Neuronal stem cell (in vitro differentiated cells): ENCODE measurements around the gene MINDY3.

Source experiments
- DNase-seq: peaks from one replicate; pipeline ENCODE4 v3.0.0-alpha.2; 2013; ENCODE audit warnings: low spot score
- H2AFZ ChIP-seq: one replicate; pipeline ENCODE4 v1.6.1; 2013; ENCODE audit warnings: mild to moderate bottlenecking, low read length, inconsistent platforms
- H2AK5ac ChIP-seq: 2 replicates; pipeline ENCODE4 v1.6.1; 2013; ENCODE audit warnings: low read depth, mild to moderate bottlenecking, inconsistent platforms, low read length, moderate library complexity, mixed read lengths
- H2BK120ac ChIP-seq: 2 replicates; pipeline ENCODE4 v1.6.1; 2013; ENCODE audit warnings: low read depth, mild to moderate bottlenecking, inconsistent platforms, low read length, moderate library complexity, mixed read lengths
- H2BK12ac ChIP-seq: one replicate; pipeline ENCODE4 v1.6.1; 2013; ENCODE audit warnings: low read length, inconsistent platforms
- H2BK15ac ChIP-seq: 2 replicates; pipeline ENCODE4 v1.6.1; 2013; ENCODE audit warnings: mild to moderate bottlenecking, low read length, inconsistent platforms, mixed read lengths
- H2BK5ac ChIP-seq: one replicate; pipeline ENCODE4 v1.6.1; 2013; ENCODE audit warnings: inconsistent platforms, mild to moderate bottlenecking, low read length, moderate library complexity
- H3K14ac ChIP-seq: one replicate; pipeline ENCODE4 v1.6.1; 2013; ENCODE audit warnings: low read length, inconsistent platforms
- H3K18ac ChIP-seq: 2 replicates; pipeline ENCODE4 v1.6.1; 2013; ENCODE audit warnings: low read length, inconsistent platforms
- H3K23ac ChIP-seq: 2 replicates; pipeline ENCODE4 v1.6.1; 2013; ENCODE audit warnings: low read depth, mild to moderate bottlenecking, mixed read lengths, low read length, inconsistent platforms; ENCODE audit not compliant: poor library complexity
- H3K27ac ChIP-seq: replicated peaks from 3 replicates; pipeline ENCODE4 v1.5.1; 2013; ENCODE audit warnings: low read length, inconsistent platforms
- H3K27me3 ChIP-seq, 3 experiments: 2 replicates each; pipeline ENCODE4 v1.6.1; 2013; ENCODE audit warnings: low read length in 3 of 3, mild to moderate bottlenecking in 2 of 3, inconsistent platforms in 1 of 3, low read depth in 1 of 3, mixed read lengths in 1 of 3, moderate library complexity in 1 of 3; ENCODE audit not compliant: control insufficient read depth in 3 of 3, insufficient read depth in 3 of 3
- H3K36me3 ChIP-seq, 2 donors: replicated peaks in 1 of 2; 2 replicates each; pipeline ENCODE4 v1.6.1; 2013; ENCODE audit warnings: low read length in 2 of 2; ENCODE audit not compliant: control insufficient read depth in 2 of 2, insufficient read depth in 2 of 2
- H3K4ac ChIP-seq: 2 replicates; pipeline ENCODE4 v1.6.1; 2013; ENCODE audit warnings: inconsistent platforms, mild to moderate bottlenecking, low read length, moderate library complexity
- H3K4me1 ChIP-seq, 2 donors: 1 replicate in 1 of 2; 2 replicates in 1 of 2; pipeline ENCODE4 v1.6.1; 2013; ENCODE audit warnings: low read length in 2 of 2, low read depth in 1 of 2; ENCODE audit not compliant: control insufficient read depth in 2 of 2, insufficient read depth in 1 of 2
- H3K4me2 ChIP-seq: one replicate; pipeline ENCODE4 v1.6.1; 2013; ENCODE audit warnings: mild to moderate bottlenecking, low read length, inconsistent platforms; ENCODE audit not compliant: insufficient read depth, poor library complexity, severe bottlenecking
- H3K4me3 ChIP-seq, 2 donors: 2 replicates each; pipeline ENCODE4 v1.5.1; 2013; ENCODE audit warnings: low read length in 2 of 2, mild to moderate bottlenecking in 2 of 2, inconsistent platforms in 1 of 2, moderate library complexity in 1 of 2
- H3K79me1 ChIP-seq: one replicate; pipeline ENCODE4 v1.6.1; 2013; ENCODE audit warnings: low read depth, mild to moderate bottlenecking, inconsistent platforms, low read length, moderate library complexity
- H3K9ac ChIP-seq: one replicate; pipeline ENCODE4 v1.6.1; 2013; ENCODE audit warnings: mild to moderate bottlenecking, low read depth, low read length, inconsistent platforms; ENCODE audit not compliant: poor library complexity
- H3K9me3 ChIP-seq, 2 donors: replicated peaks in 1 of 2; 2 replicates each; pipeline versions ENCODE3 to v1.6.1; 2013; ENCODE audit warnings: low read length in 2 of 2, mild to moderate bottlenecking in 2 of 2, inconsistent platforms in 1 of 2, low read depth in 1 of 2, mixed read lengths in 1 of 2, moderate library complexity in 1 of 2; ENCODE audit not compliant: control insufficient read depth in 2 of 2, insufficient read depth in 1 of 2
- H4K8ac ChIP-seq: one replicate; pipeline ENCODE4 v1.6.1; 2013; ENCODE audit warnings: low read depth, mild to moderate bottlenecking, inconsistent platforms, low read length, moderate library complexity
- H4K91ac ChIP-seq: one replicate; pipeline ENCODE4 v1.6.1; 2013; ENCODE audit warnings: low read length, low read depth, mild to moderate bottlenecking, inconsistent platforms; ENCODE audit not compliant: poor library complexity
- WGBS, 2 donors: extraction: QIAGEN DNeasy Blood & Tissue Kit; methylation state at CpG; one replicate each; pipeline ENCODE4 v1.1.7; 2013; ENCODE audit warnings: missing lambda C conversion rate in 2 of 2, mixed read lengths in 1 of 2; ENCODE audit not compliant: insufficient read length in 2 of 2, insufficient replicate concordance in 1 of 2; ENCODE audit errors: extremely low coverage in 2 of 2; 5-methylcytosine and 5-hydroxymethylcytosine counted together

MINDY3 gene

GRCh38 chr10:15847481-15847880 is 12.8 kb downstream of the MINDY3 start:
- no peak overlapping the region for H4K91ac ChIP-seq
- no peak overlapping the region for H2BK5ac ChIP-seq
- H3K27me3 ChIP-seq: no peaks in the 10 kb centered on the region
- H3K4me2 ChIP-seq: no peak overlapping the region
- peaks cover 0 to 1% of the 10 kb centered on the region in 2 donors for H3K9me3 ChIP-seq
- H3K23ac ChIP-seq: no peak overlapping the region
- WGBS, 2 donors: no CpG with 5 or more reads among the region's 4 CpGs
- no peak overlapping the region for H2BK15ac ChIP-seq
- H2AK5ac ChIP-seq: no peak overlapping the region
- H3K9ac ChIP-seq: no peak overlapping the region
- H2BK12ac ChIP-seq: no peak overlapping the region
- H3K4me3 ChIP-seq: no peak overlapping the region
- no peak overlapping the region for H3K14ac ChIP-seq
- no peak overlapping the region for H2BK120ac ChIP-seq
- H3K27ac ChIP-seq: no peak overlapping the region
- no peak overlapping the region for H2AFZ ChIP-seq
- H3K18ac ChIP-seq: no peak overlapping the region
- no peaks in the 10 kb centered on the region for H3K79me1 ChIP-seq
- peaks cover 0 to 12% of the 10 kb centered on the region in 2 donors for H3K36me3 ChIP-seq
- H3K4ac ChIP-seq: no peak overlapping the region
- no peak for DNase-seq
- H4K8ac ChIP-seq: no peak overlapping the region
- H3K4me1 ChIP-seq: no peaks in the 10 kb centered on the region

- Histone ChIP-seq H4K91ac (no peak overlapping the region), H3K36me3 (peaks cover 0 to 12% of the 10 kb centered on the region in 2 donors), H3K9ac (no peak overlapping the region), H3K27me3 (no peaks in the 10 kb centered on the region), H3K27ac (no peak overlapping the region), H3K23ac (no peak overlapping the region), H2AK5ac (no peak overlapping the region), H2AFZ (no peak overlapping the region), H2BK15ac (no peak overlapping the region), H4K8ac (no peak overlapping the region), H2BK12ac (no peak overlapping the region), H3K4me3 (no peak overlapping the region), H3K4ac (no peak overlapping the region), H3K4me2 (no peak overlapping the region), H3K14ac (no peak overlapping the region), H3K18ac (no peak overlapping the region), H3K9me3 (no peaks in the 10 kb centered on the region), H3K79me1 (no peaks in the 10 kb centered on the region), H2BK120ac (no peak overlapping the region), H2BK5ac (no peak overlapping the region), H3K4me1 (no peaks in the 10 kb centered on the region)
- DNase-seq: no peak
Observed at GRCh38 chr10:15844517-15844916, 15.8 kb downstream of the MINDY3 start.

GRCh38 chr10:15843695-15844094 is 16.6 kb downstream of the MINDY3 start:
- Histone ChIP-seq H3K79me1 (no peaks in the 10 kb centered on the region), H2BK15ac (no peak overlapping the region), H3K23ac (no peak overlapping the region), H3K18ac (no peak overlapping the region), H3K36me3 (peaks cover 0 to 12% of the 10 kb centered on the region in 2 donors), H3K14ac (no peak overlapping the region), H3K27ac (no peak overlapping the region), H3K9me3 (no peaks in the 10 kb centered on the region), H2BK120ac (no peak overlapping the region), H2BK5ac (no peak overlapping the region), H4K91ac (no peak overlapping the region), H3K4ac (no peak overlapping the region), H3K4me1 (no peaks in the 10 kb centered on the region), H2BK12ac (no peak overlapping the region), H3K9ac (no peak overlapping the region), H3K27me3 (no peaks in the 10 kb centered on the region), H3K4me3 (no peak overlapping the region), H2AK5ac (no peak overlapping the region), H2AFZ (no peak overlapping the region), H3K4me2 (no peak overlapping the region), H4K8ac (no peak overlapping the region)
- WGBS, 2 donors: no CpG with 5 or more reads among the region's 4 CpGs
- no peak for DNase-seq

- no peak overlapping the region for H3K4ac ChIP-seq
- peaks cover 0 to 11% of the 10 kb centered on the region in 2 donors for H3K36me3 ChIP-seq
- no peak overlapping the region for H3K4me3 ChIP-seq
- no peaks in the 10 kb centered on the region for H3K9me3 ChIP-seq
- no peak overlapping the region for H3K27ac ChIP-seq
- H2BK5ac ChIP-seq: no peak overlapping the region
- no peak overlapping the region for H3K4me2 ChIP-seq
- no peak overlapping the region for H2BK15ac ChIP-seq
- no peak overlapping the region for H3K23ac ChIP-seq
- no peak overlapping the region for H4K8ac ChIP-seq
- H3K27me3 ChIP-seq: no peaks in the 10 kb centered on the region
- no peak overlapping the region for H2BK120ac ChIP-seq
- DNase-seq: no peak
- H2BK12ac ChIP-seq: no peak overlapping the region
- H3K79me1 ChIP-seq: no peaks in the 10 kb centered on the region
- no peak overlapping the region for H3K9ac ChIP-seq
- no peak overlapping the region for H2AFZ ChIP-seq
- no peak overlapping the region for H4K91ac ChIP-seq
- no peak overlapping the region for H2AK5ac ChIP-seq
- no peak overlapping the region for H3K14ac ChIP-seq
- H3K18ac ChIP-seq: no peak overlapping the region
- WGBS, 2 donors: no CpG with 5 or more reads among the region's 3 CpGs
- no peaks in the 10 kb centered on the region for H3K4me1 ChIP-seq
Observed at GRCh38 chr10:15842556-15843169, 17.6 kb downstream of the MINDY3 start.
